Fibroblast of peridontal ligament (primary cell): ENCODE results near the gene NBPF4.
"Not testable (repeated sequence)": the region's sequence is repeated elsewhere in the genome, so short reads cannot be mapped to it uniquely, and the experiment has no call there.

Experiments used
- DNase-seq: peaks from one replicate; pipeline ENCODE4 v3.0.0-alpha.2; 2010; ENCODE audit errors: extremely low read depth

NBPF4 gene

DNA sequence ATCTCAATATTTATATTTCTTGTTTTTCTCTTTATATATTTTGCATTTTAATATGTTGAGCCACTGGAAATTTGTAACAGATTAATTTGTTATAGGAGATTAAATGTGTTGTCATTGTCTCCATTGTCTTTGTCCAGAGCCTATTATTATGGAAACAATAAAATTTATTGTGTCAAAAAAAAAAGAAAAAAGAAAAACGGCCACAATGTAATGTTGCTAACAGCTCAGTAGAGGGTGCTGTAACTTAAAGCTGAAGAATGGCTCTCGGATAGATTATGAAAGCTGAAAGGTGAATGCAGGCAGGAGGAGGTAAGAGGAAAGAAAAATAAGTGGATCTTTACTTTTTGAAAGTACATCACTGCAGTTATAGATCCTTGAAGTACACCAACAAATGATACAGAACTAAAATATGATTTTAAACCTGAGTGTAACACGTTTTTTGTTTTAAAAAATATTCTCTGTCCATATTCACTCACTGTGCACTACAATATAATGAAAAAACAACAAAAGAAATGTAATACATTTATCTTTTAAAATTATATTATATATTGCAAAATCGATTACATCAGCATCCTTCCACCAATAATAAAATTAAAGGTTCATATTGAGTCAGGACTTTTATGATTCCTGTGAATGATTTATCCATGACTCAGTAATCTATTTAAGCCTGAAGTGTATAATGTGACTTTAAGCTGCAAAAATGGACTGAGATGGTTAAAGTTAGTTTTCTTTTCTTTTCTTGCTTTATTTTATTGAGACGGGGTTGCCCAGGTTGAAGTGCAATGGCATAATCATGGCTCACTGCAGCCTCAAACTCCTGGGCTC, 29.0 kb downstream of the NBPF4 start:
- not testable (repeated sequence) for DNase-seq

DNA sequence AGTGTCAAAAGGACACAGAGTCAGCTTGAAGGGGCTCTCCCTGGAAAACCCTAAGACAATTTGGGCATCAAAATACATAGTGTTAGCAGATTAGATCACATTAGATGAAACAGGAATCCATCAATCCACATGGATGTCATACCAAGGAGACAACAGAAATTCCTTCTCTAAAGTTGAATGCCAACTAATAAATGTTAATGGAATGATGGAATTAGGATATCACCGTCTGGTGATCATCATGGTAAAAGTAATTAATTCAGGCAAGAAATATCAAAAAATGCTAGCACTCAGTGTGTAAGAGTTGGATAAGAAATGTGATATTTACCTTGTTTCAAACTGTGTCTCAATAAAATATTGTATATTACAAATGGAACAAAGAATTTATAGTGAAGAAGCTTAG, 32.9 kb downstream of the NBPF4 start:
- no peak for DNase-seq

DNA sequence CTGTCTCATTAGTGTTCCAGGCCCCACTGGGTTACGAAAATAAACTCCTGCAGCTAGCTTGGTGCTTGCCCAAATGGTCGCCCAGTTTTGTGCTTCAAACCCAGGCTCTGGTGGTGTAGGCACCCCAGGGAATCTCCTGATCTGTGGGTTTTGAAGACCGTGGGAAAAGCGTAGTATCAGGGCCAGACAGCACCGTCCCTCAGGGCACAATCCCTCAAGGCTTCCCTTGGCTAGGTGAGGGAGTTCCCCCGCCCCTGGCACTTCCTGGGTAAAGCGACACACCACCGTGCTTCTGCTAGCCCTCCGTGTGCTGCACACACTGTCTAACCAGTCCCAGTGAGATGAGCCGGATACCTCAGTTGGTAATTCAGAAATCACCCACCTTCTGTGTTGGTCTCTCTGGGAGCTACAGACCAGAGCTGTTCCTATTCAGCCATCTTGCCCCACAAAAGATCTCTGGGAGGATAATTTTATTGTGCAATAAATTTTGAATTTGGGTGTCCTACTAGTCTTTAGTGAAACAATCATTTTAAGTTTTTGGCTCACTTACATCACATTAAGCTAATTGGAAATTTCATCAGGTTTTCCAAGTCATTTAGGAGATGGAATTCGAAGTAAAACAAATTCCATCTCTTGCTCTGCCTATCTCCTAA, 34.3 kb downstream of the NBPF4 start:
- DNase-seq: no peak

DNA sequence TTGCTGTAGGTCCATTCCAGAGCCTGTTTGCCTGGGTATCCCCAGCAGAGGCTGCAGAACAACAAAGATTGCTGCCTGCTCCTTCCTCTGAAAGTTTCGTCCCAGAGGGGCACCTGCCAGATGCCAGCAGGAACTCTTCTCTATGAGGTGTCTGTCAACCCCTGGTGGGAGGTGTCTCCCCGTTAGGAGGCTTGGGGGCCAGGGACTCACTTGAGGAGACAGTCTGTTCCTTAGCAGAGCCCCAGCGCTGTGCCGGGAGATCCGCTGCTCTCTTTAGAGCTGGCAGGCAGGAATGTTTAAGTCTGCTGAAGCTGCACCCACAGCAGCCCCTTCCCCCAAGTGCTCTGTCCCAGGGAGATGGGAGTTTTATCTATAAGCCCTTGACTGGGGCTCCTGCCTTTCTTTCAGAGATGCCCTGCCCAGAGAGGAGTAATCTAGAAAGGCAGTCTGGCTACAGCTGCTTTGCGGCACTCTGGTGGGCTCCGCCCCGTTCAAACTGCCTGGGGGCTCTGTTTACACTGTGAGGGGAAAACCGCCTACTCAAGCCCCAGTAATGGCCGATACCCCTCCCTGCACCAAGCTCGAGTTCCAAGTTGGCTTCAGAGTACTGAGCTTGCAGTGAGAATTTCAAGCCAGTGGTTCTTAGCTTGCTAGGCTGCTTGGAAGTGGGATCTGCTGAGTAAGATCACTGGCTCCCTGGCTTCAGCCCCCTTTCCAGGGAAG, 35.0 kb downstream of the NBPF4 start:
- no peak for DNase-seq

DNA sequence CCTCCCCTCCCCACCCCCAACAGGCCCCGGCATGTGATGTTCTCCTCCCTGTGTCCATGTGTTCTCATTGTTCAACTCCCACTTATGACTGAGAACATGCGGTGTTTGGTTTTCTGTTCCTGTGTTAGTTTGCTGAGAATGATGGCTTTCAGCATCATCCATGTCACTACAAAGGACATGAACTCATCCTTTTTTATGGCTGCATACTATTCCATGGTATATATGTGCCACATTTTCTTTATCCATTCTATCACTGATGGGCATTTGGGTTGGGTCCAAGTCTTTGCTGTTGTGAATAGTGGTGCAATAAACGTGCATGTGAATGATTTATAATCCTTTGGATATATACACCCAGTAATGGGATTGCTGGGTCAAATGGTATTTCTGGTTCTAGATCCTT, 40.3 kb downstream of the NBPF4 start:
- not testable (repeated sequence) for DNase-seq

DNA sequence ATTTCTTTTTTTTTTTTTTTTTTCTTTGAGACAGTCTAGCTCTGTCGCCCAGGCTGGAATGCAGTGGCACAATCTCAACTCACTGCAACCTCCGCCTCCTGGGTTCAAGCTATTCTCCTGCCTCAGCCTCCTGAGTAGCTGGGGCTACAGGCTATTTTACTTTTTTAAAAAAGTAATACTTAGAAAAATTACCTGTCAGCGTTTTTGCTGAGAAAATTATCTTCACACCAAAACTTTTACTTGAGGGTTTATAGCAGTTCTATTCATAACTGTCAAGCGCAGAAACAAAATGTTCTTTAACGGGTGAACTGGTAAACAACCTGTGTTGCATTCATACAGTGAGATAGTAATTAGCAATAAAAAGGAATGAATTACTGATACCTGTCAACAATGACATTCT, 42.2 kb downstream of the NBPF4 start:
- no peak for DNase-seq

DNA sequence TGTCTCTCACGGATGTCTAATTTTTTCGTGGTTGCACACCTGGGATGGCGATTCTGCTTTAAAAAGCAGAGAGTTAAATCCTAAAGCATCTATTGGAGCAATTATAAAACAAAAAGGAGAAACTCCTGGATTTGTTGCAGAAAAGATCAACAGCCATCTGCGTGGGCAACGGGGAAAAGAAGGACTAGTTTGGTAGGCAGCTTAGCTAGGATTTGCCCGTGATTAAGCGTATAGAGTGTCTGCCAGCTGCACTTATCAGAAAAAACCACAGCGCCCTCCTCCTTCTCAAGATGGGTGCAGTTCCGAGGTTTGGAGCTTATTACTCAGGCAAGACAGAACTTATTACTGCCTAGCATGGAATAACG, 43.2 kb downstream of the NBPF4 start:
- DNase-seq: peak; percentile 82

DNA sequence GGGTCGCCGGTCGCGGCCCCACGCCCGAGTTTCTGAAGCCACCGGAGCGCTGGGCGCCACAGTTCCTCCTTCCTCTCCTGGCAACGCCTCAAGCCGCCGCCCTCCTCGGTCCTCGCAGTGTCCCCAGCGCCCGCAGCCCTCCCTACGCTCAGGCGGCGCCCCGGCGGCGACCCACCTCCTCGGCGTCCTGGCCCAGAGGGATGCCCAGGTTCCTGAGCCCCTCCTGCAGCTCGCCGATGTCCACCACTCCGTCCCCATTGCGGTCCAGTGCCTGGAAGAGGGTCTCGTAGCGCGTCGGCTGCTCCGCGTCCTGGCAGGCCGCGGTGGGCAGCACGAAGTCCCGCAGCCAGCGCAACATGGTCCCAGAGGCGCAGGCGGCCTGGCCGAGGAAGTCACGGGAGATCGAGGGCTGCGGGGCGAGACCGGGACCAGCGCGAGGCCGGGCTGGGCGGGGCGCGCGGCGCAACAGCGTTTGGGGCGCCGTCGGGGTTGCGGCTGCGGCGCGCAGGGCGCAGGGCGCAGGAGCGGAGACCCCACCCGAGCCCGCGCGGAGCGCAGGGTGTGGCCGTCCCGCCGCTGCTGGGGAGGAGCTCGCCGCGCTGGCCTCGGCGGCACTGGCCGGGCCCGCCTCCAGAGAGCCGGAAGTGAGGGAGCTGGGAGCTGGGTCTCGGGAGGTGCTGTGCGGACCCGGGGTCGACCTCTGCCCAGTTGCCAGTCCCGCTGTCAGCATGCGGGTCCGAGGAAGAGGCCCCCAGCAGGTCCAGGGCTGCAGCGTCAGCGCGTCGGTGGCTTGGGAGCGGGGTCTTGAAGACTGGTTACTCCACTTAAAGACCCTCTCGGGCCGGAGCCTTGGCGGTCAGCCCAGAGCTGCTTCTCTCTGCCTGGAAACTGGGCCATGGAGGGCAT, 43.8 kb downstream of the NBPF4 start, which contains the start of gene SLC25A24:
SLC25A24 (minus strand) TSS at position 563 of the 906 bp plus-strand sequence; CDS start at position 358, 205 bp downstream.
- peak; percentile 65 for DNase-seq

DNA sequence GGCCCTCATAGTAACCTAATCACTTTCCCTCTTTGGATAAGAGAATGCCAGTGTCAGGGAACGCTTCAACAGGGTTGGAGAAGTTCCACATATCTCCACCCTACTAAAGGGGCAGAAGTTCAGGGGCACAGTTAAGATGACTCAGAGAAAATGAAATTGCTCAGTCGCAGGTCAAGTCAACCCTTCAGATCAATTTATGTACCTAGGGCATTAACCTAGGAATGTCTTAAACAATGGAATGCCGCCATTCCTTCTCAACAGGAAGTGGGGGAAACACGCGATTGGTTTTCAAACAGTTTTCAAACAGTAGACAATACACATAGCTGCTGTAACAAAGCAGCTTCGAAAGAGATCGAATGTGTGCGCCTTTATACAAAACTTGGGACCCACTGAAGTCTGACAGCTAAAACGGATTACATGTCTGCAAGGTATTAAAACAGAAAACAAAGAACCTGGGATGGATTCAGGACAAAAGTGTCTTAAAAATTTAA, 44.6 kb downstream of the NBPF4 start:
- peak; percentile 44 for DNase-seq

DNA sequence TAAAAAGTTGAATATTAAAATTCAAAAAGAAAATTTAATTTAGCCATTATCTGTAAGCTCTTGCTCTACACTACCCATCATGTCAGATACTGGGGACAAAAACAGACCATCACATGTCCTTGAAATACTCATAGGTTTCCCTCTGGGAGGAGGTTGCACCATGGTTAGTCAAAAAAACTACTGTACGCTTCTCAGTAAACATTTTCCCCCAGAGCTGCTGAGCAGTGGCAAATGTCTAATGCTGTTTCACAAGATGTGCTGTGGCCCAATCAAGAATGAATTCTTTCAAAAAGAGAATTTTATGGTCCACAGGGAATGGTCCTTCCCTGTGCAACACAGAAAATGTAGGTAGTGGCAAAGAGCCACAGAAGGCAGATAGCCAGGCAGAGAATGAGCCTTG, 49.8 kb downstream of the NBPF4 start:
- DNase-seq: peak; percentile 26

DNA sequence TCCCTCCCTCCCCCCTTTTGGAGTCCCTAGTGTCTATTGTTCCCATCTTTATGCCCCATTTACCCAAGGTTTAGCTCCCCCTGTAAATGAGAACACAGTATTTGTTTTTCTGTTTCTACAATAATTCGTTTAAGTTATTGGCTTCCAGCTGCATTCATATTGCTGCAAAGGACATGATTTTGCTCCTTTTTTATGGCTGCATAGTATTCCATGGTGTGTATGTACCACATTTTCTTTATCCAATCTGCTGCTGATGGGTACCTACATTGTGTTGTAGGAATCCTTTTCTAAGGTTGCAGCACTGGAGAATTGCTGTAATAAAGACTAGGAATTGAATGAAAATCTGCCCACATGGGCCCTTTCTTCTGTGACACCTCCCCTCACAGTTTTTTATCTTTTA, 50.5 kb downstream of the NBPF4 start:
- DNase-seq: no peak

DNA sequence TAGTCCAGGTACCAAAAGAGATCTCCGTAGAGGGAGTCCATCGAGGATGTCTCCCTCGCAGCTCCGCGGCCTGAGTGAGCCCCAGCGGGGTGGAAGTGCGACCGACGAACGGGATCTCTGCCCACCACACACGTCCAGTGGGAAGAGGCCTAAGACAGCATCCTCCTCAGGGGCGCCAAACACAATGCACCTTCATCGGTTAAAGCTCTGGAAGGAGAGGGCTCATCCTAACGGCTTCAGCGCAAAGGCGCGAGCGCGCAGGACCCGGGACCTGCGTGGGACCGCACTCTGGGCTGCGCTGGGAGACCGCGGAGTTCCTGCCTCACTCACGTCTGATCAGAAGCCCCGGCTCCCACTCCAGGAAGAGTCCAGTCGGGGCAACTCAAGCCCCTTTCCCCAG, 51.3 kb downstream of the NBPF4 start:
- DNase-seq: no peak

DNA sequence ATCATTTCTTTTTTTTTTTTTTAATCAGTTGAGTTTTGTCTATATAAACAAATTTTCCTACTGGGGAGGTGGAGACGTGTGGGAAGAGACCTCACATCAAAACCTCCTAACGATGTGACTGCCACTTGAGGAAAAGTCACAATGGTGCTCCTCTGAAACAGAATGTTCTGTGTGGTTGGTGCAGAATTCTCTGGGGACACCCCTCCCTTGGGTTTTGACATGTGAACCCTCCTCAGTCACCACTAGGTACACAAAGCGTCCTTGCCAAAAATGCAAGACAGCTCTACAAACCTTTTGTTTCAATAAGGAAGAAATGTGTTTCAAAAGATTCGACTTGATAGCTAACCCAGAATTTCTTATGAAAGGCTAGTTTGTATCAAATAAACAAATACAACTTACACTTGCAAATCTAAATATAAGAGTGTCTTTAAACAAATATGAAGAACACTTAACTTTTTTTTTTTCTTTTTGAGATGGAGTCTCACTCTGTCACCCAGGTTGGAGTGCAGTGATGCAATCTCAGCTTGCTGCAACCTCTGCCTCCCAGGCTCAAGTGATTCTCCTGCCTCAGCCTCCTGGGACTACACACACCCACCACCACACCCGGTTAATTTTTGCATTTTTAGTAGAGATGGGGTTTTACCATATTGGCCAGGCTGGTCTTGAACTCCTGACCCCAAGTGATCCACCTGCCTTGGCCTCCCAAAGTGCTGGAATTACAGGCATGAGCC, 53.0 kb downstream of the NBPF4 start:
- DNase-seq: no peak

DNA sequence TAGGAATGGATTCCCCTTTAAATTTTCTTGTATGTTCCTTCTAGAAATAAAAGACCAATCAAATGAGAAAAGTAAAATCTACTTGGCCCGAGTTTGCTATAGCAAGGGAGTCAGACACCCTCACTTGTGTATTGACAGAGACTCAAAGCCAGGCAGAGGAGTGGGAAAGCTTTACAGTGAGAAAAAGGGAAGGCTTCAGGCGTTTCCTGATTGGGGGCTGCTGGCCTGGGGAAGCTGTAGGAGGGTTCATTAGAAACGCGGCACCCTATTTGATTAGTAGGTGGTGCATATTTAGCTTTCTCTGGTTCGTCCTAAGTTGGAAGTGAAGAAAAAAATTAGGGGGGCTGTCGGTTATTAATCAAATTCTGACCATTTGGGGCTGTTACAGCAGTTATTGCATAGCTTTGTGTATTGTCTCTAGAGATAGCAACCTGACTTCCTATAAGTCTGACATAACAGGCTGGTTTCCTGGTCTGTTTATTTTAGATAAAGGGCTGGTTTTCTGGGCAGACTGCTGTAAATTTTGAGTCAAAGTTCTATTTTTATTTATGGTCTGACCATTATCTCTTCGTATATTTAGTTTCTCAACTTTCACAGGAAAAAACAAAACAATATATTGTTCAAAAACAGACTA, 53.8 kb downstream of the NBPF4 start:
- DNase-seq: no peak

DNA sequence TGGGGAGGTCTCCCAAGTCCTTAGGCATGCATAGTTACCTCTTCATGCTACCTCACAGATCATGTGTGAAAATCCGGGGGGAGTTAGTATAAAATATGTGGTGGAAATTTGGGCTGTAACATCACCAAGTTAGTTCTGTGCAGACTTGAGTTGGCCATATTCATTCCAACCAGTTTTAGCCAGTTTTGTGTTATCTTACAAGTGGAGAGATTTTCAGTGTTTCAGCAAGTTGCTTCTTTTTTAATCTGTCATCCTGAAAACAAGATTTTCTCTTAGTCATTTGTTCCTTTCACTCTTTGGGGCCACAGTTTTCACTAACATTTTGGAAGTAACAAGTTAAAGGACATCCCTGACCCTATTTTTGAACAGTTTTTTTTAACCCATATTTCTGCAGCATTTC, 55.1 kb downstream of the NBPF4 start:
- no peak for DNase-seq

DNA sequence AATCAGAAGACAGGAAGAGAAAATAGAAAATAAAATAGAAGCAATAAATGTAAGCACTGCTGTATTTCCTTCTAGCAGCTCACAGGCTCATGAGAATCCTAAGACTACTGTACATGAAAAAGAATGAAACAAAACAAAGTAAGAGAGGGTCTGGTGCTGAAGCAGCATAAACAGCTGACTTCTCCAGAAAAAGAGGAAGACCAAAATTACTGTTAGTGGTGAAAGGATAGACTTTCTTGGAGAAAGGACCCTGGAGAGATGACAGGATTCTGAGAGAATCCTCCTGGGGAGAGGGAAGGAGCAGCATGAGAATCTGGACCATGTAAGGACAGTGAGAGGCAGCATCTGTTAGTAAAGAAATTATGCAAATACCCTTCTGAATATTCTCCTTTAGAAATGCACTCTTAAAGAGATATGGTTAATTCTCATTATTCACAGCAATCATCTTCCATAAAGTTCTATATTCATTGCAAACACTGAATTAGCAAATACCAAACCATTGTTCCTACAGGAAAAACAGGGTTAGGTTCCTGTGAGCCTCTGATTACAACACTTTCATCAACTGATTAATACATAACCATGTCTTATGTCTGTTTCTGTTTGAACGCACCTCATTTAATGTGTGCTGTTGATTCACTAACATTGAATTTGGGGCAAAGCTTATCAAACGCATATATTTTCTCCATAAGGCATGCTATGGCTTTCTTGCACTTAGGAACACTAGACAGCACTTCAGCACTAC, 60.7 kb downstream of the NBPF4 start:
- DNase-seq: no peak

DNA sequence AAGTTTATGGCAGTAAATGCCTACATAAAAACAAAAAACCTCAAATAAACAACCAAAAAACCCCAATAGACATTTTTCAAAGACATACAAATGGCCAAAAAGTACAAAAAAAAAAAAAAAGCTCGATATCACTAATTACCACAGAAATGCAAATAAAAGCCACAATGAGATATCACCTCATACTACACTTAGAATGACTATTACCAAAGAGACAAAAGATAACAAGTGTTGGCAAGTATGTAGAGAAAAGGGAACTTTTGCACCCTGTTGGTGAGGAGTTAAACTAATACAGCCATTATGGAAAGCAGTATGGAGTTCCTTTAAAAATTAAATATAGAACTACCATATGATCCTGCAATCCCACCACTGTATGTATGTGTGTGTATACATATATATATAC, 64.9 kb downstream of the NBPF4 start:
- DNase-seq: no peak
